ENCODE data around the gene POLR2C.
"Not testable (repeated sequence)": the region's sequence is repeated elsewhere in the genome, so short reads cannot be mapped to it uniquely, and the experiment has no call there.

Gene POLR2C

DNA sequence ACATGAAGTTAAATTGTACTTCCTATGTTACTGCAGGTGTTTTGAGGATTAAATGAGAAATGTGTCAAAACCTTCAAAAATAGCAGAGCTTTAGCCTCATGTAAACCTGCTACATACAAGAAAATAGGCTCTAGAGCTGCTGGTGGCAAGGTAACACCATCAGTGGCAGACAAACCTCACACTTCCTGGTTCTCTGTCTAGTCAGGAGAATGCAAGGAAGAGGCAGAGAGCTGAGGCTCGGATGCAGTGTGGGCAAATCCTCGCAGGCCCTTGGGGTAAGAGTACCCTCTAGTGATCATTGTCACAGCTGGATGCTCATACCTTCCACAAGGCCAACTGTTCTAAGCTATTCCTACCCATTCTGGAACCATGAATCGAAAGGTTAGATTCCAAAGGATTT, 29.5 kb upstream of the POLR2C start:
- no peak for TF ChIP-seq JUND (IDR thresholded peaks at IDR 0.05; ENCODE audit: low read depth)
- in situ Hi-C loops (cut with HindIII; ENCODE audit: low pct_unique_long_range_greater_than_20kb, low sequenced_read_pairs), result no loop called here
- no peak for DNase-seq (ENCODE audit: low read depth in 1 of 2, low spot score in 1 of 2)

DNA sequence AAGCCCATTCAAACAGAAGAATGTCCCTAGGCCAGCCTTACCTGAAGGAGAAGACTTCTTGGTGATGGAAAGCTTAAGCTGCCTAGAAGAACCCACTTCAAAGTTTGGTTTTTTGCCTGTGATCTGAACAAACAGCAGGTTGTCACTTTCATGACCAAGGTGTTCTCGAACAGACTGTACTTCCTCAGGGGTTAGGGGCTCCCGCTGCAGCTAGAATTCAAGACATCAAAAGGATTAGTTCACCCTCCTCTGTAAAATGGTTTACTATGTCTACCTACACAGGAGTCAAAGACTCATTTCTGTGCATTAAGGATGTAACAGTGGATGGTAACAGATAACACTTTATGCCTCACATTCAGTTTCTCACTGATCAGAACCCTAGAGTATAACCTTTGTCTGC, 28.5 kb upstream of the POLR2C start:
- in situ Hi-C loops (cut with HindIII; ENCODE audit: low pct_unique_long_range_greater_than_20kb, low sequenced_read_pairs), result no loop called here
- no peak for DNase-seq (ENCODE audit: low read depth in 1 of 2, low spot score in 1 of 2)
- no peak for TF ChIP-seq JUND (IDR thresholded peaks at IDR 0.05; ENCODE audit: low read depth)

DNA sequence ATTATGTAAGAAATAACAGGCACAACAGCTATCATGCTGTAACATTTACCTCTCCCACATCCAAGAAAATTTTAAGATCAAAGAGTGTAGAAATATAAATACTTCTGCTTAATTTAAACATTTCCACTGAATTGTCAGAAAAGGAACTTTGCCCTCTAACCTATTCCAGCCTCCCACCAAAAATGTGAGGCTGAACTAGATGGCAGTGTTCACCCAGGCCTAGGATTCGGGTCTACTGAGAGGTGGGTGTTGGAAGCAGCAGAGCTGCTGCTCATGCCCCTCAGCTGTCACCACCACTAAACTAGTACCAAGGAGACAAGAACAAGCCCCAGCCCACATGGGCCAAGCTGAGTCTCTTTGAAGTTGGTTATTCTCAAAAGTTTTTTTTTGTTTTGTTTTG, 26.6 kb upstream of the POLR2C start:
- TF ChIP-seq JUND (IDR thresholded peaks at IDR 0.05; ENCODE audit: low read depth), result no peak
- in situ Hi-C loops (cut with HindIII; ENCODE audit: low pct_unique_long_range_greater_than_20kb, low sequenced_read_pairs), result no loop called here
- no peak for DNase-seq (ENCODE audit: low read depth in 1 of 2, low spot score in 1 of 2)

DNA sequence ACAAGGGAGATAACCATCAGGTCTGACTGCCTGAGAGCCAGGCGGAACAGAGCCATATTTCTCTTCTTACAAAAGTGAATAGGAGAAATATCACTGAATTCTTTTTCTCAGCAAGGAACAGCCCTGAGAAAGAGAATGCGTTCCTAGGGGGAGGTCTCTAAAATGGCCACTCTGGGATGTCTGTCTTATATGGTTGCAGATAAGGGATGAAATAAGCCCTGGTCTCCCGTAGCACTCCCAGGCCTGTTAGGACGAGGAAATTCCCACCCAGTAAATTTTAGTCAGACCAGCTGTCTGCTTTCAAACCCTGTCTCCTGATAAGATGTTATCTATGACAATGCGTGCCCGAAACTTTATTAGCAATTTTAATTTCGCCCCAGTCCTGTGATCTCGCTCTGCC, 22.5 kb upstream of the POLR2C start:
- in situ Hi-C loops (cut with HindIII; ENCODE audit: low pct_unique_long_range_greater_than_20kb, low sequenced_read_pairs); DNase-seq (ENCODE audit: low read depth in 1 of 2, low spot score in 1 of 2): not testable (repeated sequence)

DNA sequence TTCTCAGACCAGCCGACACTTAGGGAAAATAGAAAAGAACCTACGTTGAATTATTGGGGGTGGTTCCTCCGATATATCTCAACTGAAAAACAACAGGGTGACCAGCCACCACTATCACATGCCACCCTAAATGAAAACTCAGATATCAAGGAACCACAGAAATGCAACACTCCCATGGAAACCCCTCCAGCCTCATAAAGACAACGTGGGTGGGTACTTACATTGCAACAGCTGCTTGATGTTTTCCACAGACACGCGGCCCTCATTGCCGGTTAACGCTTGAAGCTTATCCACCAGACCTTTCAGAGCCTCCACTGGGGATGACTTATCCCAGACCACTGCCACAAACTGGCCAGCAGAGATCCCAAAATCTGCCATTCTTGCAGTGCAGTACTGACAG, 21.9 kb upstream of the POLR2C start:
- in situ Hi-C loops (cut with HindIII; ENCODE audit: low pct_unique_long_range_greater_than_20kb, low sequenced_read_pairs); DNase-seq (ENCODE audit: low read depth in 1 of 2, low spot score in 1 of 2): not testable (repeated sequence)

DNA sequence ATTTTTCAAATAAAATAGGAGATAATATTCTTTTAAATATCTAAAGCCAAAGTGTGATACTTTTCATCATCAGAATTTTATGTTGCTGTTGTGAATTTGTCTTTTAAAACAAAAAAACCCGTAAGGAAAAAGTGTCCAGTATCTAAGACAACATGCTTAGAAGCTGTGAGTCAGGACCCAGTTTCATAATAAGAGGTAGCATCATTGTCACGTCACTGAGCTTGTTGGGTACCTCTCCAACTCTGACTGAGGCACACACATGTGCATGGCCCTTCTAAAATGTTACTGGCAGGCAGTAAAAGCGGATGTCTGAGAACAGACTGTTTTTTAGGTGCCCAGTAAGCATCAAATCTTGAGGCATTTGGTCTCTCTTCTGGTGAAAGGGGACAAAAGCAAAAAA, 17.8 kb upstream of the POLR2C start:
- no peak for TF ChIP-seq JUND (IDR thresholded peaks at IDR 0.05; ENCODE audit: low read depth)
- in situ Hi-C loops (cut with HindIII; ENCODE audit: low pct_unique_long_range_greater_than_20kb, low sequenced_read_pairs), result no loop called here
- DNase-seq (ENCODE audit: low read depth in 1 of 2, low spot score in 1 of 2), result no peak

DNA sequence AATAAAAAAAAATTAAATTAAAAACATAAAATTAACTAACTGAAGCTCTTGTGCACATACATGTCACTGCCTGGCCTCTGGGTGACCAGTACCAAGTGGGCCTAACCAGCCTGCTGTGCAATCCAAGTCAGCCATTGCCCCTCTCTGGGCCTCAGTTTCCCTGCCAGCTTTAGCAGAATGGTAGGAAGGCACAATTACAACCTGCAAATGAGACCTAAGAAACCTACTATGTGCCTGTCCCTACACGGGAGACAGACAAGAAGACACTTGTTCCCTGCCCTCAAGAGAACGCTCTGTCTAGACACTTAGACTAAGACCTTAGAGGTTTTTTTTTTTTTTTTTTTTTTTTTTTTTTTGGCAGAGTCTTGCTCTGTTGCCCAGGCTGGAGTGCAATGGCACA, 17.0 kb upstream of the POLR2C start:
- no peak for DNase-seq (ENCODE audit: low read depth in 1 of 2, low spot score in 1 of 2)
- in situ Hi-C loops (cut with HindIII; ENCODE audit: low pct_unique_long_range_greater_than_20kb, low sequenced_read_pairs), result no loop called here
- no peak for TF ChIP-seq JUND (IDR thresholded peaks at IDR 0.05; ENCODE audit: low read depth)

DNA sequence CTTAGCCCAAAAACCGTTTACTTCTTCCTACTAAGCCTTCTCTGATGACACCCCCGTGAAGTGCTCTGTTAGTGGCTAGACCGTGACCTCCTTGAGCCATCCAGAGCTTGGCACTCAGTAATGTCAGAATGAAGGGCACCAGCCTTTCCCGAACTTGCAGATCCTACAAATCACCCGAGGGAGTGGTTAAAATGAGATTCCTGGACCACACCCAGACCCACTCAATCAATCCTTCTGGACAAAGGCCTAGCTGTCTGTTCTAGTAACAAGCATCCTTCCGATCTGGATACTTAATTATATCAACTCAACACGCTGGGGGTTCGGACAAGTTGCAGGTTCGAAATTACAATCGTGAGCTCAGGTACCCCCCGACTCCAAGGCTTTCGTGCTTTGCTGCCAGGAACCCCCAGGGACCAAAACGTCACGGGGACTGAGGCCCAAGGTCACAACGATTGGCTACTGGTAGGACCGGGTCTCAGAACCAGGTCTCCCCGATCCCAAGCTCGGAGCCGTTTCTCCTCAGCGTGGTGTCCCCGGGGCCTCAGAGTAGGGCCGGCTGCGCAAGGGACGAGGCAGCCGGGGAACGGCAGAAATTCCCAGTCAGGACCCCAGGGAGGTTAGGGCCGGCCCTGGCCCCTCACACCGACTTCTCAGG, 15.8 kb upstream of the POLR2C start:
- DNase-seq (ENCODE audit: low read depth in 1 of 2, low spot score in 1 of 2), result peak in 1 of 2 experiments; percentile 12
- TF ChIP-seq JUND (IDR thresholded peaks at IDR 0.05; ENCODE audit: low read depth), result no peak
- in situ Hi-C loops (cut with HindIII; ENCODE audit: low pct_unique_long_range_greater_than_20kb, low sequenced_read_pairs), result no loop called here

DNA sequence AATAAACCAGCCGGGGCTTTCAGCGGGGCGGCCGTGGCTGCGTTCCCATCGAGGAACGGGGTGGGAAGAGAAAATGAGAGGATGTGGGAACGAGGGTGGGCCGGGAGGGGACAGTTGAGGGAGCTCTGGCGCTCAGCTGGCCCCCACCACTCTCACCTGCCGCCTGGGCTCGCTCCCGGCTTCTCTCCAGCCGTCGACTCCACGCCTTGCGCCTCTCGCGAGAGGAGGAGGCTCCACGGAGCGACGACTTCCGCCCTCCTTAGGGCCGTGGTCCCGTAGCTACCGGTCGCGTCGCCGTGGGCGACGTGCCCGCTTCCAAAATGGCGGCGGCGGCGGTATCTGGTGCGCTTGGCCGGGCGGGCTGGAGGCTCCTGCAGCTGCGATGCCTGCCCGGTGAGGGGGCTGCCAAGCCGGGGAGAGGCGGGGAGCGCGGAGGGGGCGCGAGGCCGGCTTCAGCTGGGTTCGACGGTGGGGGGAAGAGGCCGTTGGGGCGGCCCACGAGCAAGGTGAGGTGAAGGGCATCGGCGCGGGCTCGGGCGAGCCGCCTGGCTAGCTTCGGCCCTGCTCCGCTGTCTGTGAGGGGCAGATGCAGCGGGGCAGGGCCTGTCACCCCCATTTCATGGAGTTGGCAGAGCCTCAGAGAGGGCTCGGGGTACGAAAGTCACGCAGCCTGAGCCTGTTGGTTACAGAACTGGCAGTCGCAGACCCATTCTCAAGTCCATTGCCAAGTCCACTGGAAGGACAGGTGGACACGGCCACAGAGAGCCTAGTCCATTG, 15.1 kb upstream of the POLR2C start, which contains the start of the genes CIAPIN1 and COQ9:
CIAPIN1 (minus strand) TSS at position 200 of the 777 bp plus-strand sequence. CDS start 6,457 bp downstream, outside the sequence.
COQ9 (plus strand) TSS at position 294 of the 777 bp plus-strand sequence; CDS start at position 321, 27 bp downstream.
- peak; percentile 72 to 93 for DNase-seq (ENCODE audit: low read depth in 1 of 2, low spot score in 1 of 2)
- in situ Hi-C loops (cut with HindIII; ENCODE audit: low pct_unique_long_range_greater_than_20kb, low sequenced_read_pairs), result no loop called here
- TF ChIP-seq JUND (IDR thresholded peaks at IDR 0.05; ENCODE audit: low read depth), result no peak

DNA sequence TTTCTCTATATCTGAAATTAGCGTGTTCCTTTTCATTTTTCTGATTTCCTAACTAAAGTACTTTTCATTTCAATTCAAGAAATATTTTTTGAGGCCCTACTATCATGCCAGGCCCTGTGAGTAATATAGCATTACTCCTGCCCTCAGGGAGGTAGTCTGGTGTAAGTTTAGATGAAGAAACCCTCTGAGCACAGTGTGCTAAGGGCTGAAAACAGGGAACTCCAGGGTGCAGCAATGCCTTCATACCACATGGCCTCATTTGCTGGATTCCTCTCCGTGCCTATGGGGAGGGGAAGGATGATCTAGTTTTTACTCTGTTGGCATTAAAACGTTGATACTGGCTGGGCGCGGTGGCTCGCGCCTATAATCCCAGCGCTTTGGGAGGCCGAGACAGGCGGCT, 10.5 kb upstream of the POLR2C start:
- TF ChIP-seq JUND (IDR thresholded peaks at IDR 0.05; ENCODE audit: low read depth), result no peak
- in situ Hi-C loops (cut with HindIII; ENCODE audit: low pct_unique_long_range_greater_than_20kb, low sequenced_read_pairs), result no loop called here
- DNase-seq (ENCODE audit: low read depth in 1 of 2, low spot score in 1 of 2), result no peak

DNA sequence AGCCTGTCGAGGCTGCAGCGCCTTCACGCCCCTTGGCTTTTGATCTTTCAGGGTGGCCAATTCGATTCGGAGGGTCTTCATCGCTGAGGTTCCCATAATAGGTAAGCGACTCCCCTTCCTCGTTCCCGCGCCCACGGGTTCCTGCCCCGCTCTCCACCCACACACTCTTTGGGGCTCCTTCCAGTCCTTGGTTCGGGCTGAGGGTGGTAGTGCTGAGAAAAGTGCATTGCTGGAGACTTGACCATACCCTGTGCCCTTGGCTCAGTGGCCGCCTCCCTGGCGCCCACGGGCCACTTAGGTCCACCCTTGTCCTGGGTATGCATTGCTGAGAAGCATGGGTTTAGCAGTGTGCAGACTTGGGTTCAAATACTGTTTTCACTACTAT, 491 bp downstream of the POLR2C start:
- no peak for DNase-seq (ENCODE audit: low read depth in 1 of 2, low spot score in 1 of 2)
- in situ Hi-C loops (cut with HindIII; ENCODE audit: low pct_unique_long_range_greater_than_20kb, low sequenced_read_pairs), result no loop called here
- no peak for TF ChIP-seq JUND (IDR thresholded peaks at IDR 0.05; ENCODE audit: low read depth)

DNA sequence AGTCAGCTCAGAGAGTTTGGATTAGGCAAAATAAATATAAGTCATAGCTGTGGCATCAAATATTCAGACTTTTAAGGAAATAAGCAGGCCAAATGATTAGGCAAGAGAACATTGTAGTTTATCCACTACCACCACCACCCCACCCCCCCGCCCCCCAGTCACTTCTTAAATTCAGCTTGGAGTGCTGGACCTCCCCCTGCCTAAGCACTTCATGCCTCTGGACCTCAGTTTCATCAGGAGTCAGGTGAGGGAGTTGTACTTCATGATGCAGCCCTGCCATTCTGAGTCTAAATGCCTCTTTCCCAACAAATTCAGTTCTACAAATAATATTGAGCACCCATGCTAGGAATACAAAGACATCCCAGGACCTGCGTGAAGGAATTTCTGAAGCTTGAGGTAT, 2.0 kb downstream of the POLR2C start:
- no peak for TF ChIP-seq JUND (IDR thresholded peaks at IDR 0.05; ENCODE audit: low read depth)
- no peak for DNase-seq (ENCODE audit: low read depth in 1 of 2, low spot score in 1 of 2)
- in situ Hi-C loops (cut with HindIII; ENCODE audit: low pct_unique_long_range_greater_than_20kb, low sequenced_read_pairs), result no loop called here

DNA sequence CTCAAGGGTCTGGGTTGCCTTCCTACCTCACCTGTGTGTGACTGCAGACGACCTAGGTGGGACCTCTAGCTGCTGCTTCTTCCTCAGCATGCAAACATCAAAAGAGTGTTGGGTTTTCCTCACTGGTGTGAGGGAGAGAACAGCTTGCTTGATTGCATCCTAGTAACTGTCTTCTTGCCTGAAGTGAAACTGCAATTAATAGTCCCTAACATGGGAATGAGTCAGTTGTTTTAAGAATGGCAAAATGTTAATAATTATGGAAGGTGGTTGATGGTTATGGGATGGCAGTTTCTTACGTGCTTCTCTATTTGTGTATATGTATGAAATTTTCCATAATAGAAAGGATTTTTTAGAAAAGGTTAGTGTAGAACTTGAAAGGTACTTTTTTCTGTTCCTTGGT, 5.9 kb downstream of the POLR2C start:
- no peak for DNase-seq (ENCODE audit: low read depth in 1 of 2, low spot score in 1 of 2)
- TF ChIP-seq JUND (IDR thresholded peaks at IDR 0.05; ENCODE audit: low read depth), result no peak
- in situ Hi-C loops (cut with HindIII; ENCODE audit: low pct_unique_long_range_greater_than_20kb, low sequenced_read_pairs), result no loop called here

All from T47D (cell line).